ENCODE data around the gene BMPER.

Gene BMPER

GRCh38 chr7:34036051-34036920, 130.9 kb downstream of the BMPER start:
- DNase-seq = no peak

DNA sequence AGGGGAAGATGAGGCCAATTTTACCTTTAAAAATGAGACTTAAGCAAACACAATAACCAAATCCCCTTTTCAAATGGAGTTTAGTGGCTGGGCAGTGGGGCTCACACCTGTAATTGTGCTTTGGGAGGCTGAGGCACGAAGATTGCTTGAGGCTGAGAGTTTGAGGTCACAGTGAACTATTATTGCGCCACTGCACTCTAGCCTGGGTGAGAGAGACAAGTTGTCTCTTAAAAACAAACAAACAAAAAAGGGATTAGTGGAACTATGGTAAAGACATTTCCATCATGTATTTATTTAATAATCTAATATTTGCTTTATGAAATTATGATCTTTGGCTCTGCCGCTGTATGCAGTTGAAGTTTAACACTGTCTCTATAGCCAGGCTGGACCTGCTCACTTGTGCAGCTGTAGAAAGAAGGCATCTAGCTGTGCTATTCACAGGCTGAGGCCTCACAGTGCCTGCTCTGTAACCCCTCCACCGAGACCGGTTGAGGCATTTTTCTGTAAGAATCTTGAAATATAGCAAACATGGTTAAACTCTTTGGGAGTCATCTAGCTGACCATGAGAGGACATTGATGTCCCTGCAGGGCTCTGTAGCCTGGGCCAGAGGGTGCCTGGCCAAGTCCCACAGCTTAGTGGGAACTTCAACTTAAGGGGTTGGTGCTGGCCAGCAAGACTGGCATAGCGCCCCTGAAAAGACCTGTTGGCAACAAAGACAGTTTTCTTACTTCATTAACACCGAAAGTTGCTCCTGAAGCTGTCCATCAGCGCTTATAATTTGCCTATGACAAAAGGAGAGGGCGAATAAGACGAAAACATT, 131.8 kb downstream of the BMPER start:
- no peak for DNase-seq

- DNase-seq = no peak
Observed at GRCh38 chr7:34038816-34039470, 133.6 kb downstream of the BMPER start.

GRCh38 chr7:34041707-34042106, 136.4 kb downstream of the BMPER start:
- no peak for DNase-seq

DNA sequence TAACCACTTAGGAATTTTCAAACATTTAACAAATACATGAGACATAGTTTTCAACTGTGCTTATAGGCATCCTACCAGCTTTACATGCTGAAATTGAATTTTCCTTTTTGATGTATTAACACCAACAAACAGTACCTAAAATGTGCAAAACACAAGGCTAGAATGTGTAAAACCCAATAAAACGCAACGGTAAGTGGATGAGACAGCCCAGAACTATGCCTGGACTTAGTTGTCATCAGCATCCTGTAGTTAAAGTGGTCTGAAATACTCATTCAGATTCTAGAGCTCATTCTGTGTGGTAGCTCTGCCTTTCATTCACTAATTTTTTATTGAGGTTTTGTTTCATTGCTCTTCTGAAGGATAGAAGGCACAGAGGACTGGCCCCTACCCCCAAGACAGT, 137.1 kb downstream of the BMPER start:
- DNase-seq = no peak

GRCh38 chr7:34043461-34044305, 138.3 kb downstream of the BMPER start:
- no peak for DNase-seq

DNA sequence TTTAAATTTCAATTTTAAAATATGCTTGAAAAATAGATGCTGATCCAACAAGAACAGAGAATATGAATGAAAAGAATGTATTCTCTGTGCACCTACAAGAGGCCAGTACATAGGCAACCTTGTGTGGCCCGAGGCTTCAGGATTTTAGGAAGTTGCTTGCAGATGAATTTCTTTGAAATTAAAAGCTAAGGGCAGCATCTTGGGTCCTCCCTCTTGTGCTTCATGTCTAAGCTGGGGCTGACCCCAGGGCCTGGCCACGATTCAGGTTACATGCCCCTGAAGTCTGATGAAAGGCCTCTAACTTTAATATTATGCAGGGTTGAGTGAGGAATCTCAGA, 138.9 kb downstream of the BMPER start:
- no peak for DNase-seq

DNA sequence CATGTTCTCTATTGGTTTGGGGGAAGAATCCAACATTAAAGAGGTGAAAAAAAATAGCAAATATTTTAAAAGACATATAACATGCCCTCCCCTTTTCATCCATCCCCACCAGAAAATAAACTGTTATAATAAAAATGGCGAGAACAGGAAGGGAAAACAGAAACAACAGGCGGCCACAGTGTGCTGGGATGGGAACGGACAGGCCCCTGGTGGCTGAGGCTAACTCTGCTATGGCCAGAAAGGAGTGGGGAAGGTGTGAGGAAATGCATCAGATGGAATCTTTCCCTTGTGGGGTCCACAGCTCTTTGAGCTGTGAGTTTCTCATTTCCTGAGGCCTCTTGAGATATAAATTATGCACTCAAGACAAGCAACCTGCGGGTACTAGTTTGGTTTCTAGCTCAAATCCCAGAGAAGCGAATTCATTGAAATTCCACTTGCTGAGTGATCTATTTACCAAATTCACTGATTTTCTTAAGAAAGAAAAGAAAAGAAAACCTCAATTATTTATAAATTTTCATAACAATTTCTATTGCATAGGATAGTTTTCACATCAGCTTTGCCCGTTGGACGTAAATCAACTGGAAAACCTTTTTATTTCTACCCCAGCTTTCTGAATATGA, 139.5 kb downstream of the BMPER start:
- no peak for DNase-seq

DNA sequence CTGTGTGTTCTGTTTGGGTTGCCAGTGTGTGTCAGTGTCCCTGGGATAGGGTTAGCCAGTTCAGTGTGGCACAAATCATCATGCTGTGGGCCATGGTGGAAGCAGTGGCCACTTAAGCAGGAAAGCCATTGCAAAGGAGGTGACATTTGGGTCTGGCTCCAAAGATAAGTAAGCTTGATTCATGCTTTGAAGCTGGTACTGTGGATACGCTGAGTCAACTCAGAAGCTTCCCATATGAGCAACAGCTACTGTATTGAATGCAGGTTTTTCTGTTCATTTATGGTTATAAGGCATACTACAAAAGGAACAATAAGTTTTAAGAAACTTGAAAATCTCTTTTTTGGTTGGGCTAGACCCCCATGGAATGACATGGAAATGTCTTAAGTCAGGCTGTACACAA, 143.1 kb downstream of the BMPER start:
- no peak for DNase-seq

DNA sequence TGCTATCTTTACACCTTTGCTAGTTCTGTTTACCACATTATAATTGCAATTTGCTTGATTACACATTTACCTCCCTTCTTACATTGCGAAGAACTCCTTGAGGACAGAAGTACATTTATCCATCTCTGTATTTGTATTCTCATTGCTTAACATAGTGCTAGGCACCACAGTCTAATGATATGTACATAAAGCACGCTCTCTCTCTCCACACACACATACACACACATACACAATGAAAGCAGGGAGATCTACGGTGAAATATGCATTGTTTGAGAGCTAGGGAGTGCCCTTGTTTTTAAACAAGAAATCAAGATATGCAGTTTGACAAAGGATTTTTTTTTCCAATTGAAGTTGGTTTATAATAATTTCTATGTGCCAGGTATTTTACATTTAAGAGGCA, 148.7 kb downstream of the BMPER start:
- no peak for DNase-seq

- no peak for DNase-seq
Observed at GRCh38 chr7:34057136-34057535, 151.8 kb downstream of the BMPER start.

DNA sequence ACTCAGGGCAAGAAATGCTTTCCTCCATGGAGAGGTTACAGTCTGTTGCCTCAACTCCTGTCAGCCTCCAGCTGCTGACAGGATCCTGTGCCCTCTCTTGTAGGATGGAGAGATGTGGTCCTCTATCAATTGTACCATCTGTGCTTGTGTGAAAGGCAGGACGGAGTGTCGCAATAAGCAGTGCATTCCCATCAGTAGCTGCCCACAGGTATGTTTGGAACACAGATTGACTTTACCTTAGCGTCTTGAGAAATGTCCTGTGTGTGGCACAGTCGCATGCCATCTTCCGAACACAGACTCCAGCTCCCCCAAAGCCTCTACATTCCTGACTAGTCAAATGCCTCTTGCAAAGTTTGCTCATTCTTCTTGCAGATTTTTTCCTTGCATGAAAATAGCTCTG, 152.6 kb downstream of the BMPER start:
- no peak for DNase-seq

DNA sequence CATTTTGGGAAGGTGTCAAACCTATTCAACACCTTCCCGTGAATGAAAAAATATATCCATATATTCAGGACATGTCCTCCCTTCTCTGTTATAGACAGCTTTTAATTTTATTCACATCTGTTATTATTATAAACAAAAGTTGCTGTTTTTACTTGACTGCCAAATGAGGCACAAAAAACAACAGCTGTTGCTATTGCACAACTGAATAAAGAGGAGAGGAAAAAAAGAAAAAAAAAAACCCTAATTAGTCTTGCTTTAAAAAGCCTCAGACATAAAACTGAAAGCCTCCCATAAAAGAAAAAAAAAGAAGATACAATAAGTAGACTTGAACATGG, 153.4 kb downstream of the BMPER start:
- DNase-seq = no peak

DNA sequence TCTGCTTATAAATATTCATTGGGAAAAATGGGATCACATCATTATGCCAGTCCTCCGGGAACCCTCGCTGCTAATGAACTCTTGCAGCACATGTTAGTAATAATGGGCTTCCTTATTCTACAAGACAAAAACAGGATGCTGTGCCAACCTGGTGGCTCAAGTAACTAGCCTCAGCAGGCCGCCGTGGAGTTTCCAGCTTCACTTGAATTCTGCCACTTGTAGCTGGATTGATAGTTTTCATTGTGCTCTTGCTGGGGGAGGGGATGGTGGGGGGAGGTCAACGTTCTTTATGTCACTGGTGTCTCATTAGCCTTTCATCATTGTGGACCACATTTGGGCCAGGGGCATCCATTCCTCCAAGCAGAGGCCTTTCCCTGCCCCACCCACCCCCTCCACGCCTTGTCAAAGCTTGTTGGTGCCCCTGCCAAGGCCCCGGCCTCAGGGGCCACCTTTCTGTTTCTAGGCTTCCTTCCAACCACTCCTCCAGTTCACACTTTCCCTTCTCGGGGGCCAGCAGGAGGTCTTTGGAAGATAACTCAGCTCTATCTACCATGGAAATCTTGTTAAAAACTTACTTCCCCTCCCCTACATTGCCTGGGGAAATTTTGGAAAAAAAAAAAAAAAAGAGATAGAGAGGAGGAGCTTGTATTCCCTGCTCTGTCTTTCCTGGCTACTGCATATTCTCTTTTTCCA, 153.9 kb downstream of the BMPER start:
- DNase-seq = no peak

DNA sequence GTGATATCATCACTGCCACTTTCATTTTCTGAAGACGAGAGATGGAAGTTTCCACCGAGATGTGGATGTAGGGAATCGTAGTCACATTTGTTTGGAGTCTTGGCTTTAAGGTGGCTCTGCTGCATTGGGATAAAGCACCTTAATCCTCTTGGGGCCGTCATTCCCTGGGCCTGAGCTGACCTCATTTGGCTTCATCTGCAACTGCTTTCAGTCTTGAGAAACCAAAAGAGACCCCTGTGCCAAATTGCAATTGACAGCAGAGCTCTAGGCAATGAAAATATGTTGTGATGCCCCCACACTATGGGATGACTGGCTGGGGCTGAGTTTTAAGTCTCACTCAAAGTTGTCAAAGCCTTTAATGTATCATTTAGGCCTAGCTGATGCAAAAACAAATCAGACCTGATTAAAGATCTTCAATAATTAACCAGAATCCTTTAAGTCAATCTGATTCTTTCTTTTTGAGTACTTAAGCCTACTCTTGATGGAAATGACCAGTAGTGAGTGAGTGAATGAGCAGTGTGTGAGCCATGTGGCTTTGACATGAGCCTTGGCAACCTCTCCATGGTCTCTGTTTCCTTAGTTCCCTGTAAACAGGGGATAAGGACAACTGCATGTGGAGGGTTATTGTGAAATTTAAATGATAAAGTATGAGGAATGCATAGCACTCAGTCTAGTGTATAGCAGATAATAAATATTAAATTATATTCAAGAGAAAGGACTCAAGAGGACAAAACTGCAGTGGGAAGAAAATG, 155.0 kb downstream of the BMPER start:
- no peak for DNase-seq

GRCh38 chr7:34061149-34061548, 155.8 kb downstream of the BMPER start:
- DNase-seq = no peak

DNA sequence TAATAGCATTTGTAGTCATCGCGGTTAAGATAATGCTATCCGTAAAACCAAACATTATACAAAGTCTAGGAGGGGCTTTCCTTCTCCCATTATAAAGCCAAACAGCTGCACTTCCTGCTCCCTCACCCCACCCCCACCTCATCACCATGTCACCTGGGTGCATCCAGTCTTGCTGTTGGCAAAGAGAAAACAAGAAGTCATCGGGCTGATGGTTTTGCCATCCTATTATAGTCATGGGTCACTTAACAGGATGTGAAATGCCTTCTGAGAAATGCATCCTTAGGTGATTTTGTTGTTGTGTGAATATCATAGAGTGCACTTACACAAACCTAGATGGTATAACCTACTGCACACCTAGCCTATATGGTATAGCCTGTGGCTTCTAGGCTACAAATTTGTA, 157.0 kb downstream of the BMPER start:
- no peak for DNase-seq

DNA sequence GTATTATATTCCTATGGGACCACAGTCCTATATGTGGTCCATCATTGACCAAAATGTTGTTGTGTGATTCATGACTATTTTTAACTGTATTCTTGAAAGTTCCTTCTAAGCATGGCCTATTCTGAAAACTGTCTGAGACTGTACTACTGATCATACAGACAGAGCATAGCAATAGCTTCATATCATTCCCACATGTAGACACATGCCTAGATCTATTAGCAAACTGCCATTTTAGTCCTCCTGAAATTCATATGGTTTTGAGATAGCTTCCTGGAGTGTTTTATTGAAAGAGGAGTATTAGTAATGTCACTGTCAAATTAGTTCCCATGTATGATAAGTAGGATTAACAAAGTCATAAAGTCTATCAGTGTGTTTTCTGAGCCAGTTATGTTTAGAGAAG, 157.5 kb downstream of the BMPER start:
- no peak for DNase-seq

DNA sequence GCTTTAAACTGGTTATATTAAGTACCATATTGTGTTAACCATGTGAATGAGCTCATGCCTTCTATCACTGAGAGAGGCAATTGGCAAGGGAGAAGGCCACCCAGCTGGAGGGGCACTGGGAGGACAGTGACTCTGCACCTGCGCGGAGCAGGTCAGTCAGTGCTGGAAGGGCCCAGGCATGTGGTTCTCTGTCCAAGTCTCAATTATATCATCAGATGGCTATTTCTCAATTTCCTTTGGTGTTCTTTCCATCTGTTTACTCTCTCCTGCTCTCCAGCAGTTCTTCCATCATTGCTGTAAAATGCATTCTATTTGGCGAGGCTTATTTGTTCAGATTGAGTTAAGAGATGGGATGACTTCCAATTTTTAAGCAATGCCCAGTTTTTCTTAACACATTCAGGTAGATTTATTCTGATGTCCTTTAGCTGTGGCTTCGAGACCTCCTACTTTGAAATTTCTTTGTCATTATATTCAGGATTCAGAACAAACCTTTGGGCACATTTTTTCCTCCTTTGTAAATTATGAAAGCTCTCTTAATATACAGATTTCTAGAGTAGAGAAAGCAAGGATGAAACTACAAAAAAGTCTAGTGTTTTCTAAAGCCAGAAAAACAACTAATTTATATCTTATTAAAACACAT, 159.3 kb downstream of the BMPER start:
- DNase-seq = no peak

GRCh38 chr7:34066411-34066810, 161.1 kb downstream of the BMPER start:
- no peak for DNase-seq
